Endothelial cell of umbilical vein (primary cell): ENCODE results near the gene MTA1. TPM values are rescaled to one million over a fixed set of nuclear protein-coding genes. Genes with fewer than 3 reads are reported as not detected.

Source experiments
- BruUV-seq: library from RNA; stranded (reverse); fragments of 400-500 nt; replicated peaks from 2 replicates; lab custom pipeline; 2021; lab: Mats Ljungman, UMichigan
- CTCF ChIA-PET: fragments of 300-600, 350-600 bp; sonication (Branson Sonifier 250); formaldehyde crosslinking; loops from one replicate; lab custom pipeline; 2021; ENCODE audit warnings: antibody characterized with exemption, inconsistent platforms; lab: Charles Lee
- POLR2A ChIA-PET: fragments of 300-600, 350-600 bp; sonication (Branson Sonifier 250); formaldehyde crosslinking; loops from one replicate; lab custom pipeline; 2021; ENCODE audit warnings: antibody characterized with exemption, inconsistent platforms; lab: Charles Lee
- DNase-seq: peaks from one replicate; pipeline ENCODE4 v3.0.0-alpha.2; 2011; ENCODE audit warnings: low read depth, low spot score
- FAIRE-seq: peaks from 2 replicates; lab custom pipeline; 2011; peaks lifted over from hg19 to GRCh38; lab: Jason Lieb, UNC
- H2AFZ ChIP-seq: 2 replicates; pipeline ENCODE4 v1.6.0; 2012; ENCODE audit warnings: low read depth, low read length, control low read depth, inconsistent platforms
- H3K27ac ChIP-seq: 2 replicates; pipeline ENCODE4 v1.5.1; 2011; ENCODE audit warnings: low read depth, mild to moderate bottlenecking, control low read depth, low read length, moderate library complexity; ENCODE audit not compliant: insufficient read depth
- H3K27me3 ChIP-seq, 2 experiments: 2 replicates each; pipeline versions ENCODE4 v1.6.0 to v1.6.1; 2011; ENCODE audit warnings: low read length in 2 of 2, mixed read lengths in 1 of 2; ENCODE audit not compliant: control insufficient read depth in 2 of 2, insufficient read depth in 2 of 2
- H3K36me3 ChIP-seq, 2 experiments: 2 replicates in 1 of 2; 3 replicates in 1 of 2; pipeline ENCODE4 v1.5.1; 2011; ENCODE audit warnings: low read length in 2 of 2, mild to moderate bottlenecking in 1 of 2, moderate library complexity in 1 of 2; ENCODE audit not compliant: control insufficient read depth in 2 of 2, insufficient read depth in 2 of 2; ENCODE audit errors: extremely low read depth in 1 of 2
- H3K4me1 ChIP-seq: 3 replicates; pipeline ENCODE4 v1.5.1; 2011; ENCODE audit warnings: mild to moderate bottlenecking, low read length; ENCODE audit not compliant: control insufficient read depth, insufficient read depth; ENCODE audit errors: extremely low read depth
- H3K4me2 ChIP-seq: 2 replicates; pipeline ENCODE4 v1.6.1; 2011; ENCODE audit warnings: low read length, control low read depth, mixed read lengths; ENCODE audit not compliant: insufficient read depth
- H3K4me3 ChIP-seq, 3 experiments: fragments of 200-600 bp in 1 of 3; sonication (generic), shearing (Covaris generic) in 1 of 3; replicated peaks in 1 of 3; 2 replicates each; pipeline ENCODE4 v1.5.1; 2011 to 2016; ENCODE audit warnings: control low read depth in 3 of 3, low read length in 3 of 3, mild to moderate bottlenecking in 2 of 3, inconsistent platforms in 1 of 3, low read depth in 1 of 3, moderate library complexity in 1 of 3; ENCODE audit not compliant: insufficient read depth in 1 of 3
- H3K79me2 ChIP-seq: 2 replicates; pipeline ENCODE4 v1.6.0; 2012; ENCODE audit warnings: low read length, inconsistent platforms; ENCODE audit not compliant: control insufficient read depth, insufficient read depth
- H3K9ac ChIP-seq: replicated peaks from 2 replicates; pipeline ENCODE3; 2011; ENCODE audit warnings: low read length, control low read depth; ENCODE audit not compliant: insufficient read depth; ENCODE audit errors: extremely low read depth
- H3K9me1 ChIP-seq: replicated peaks from 3 replicates; pipeline ENCODE4 v1.6.0; 2011; ENCODE audit warnings: mild to moderate bottlenecking, low read length; ENCODE audit not compliant: control insufficient read depth, insufficient read depth; ENCODE audit errors: extremely low read depth
- H3K9me3 ChIP-seq: replicated peaks from 2 replicates; pipeline ENCODE4 v1.5.1; 2012; ENCODE audit warnings: low read length, inconsistent platforms; ENCODE audit not compliant: control insufficient read depth, insufficient read depth
- H4K20me1 ChIP-seq: replicated peaks from 2 replicates; pipeline ENCODE3; 2011; ENCODE audit warnings: mild to moderate bottlenecking, low read length; ENCODE audit not compliant: control insufficient read depth, insufficient read depth; ENCODE audit errors: extremely low read depth
- CTCF ChIP-seq, 2 donors: IDR thresholded peaks; 1 replicate in 1 of 2; 2 replicates in 1 of 2; pipeline ENCODE4 v1.5.1; 2011; ENCODE audit warnings: low read length in 2 of 2, mild to moderate bottlenecking in 2 of 2, moderate library complexity in 2 of 2, control low read depth in 1 of 2, inconsistent platforms in 1 of 2, low read depth in 1 of 2; ENCODE audit not compliant: insufficient read depth in 1 of 2; ENCODE audit errors: extremely low read depth in 1 of 2
- EZH2 ChIP-seq: IDR thresholded peaks from 2 replicates; pipeline ENCODE4 v1.6.1; 2012; ENCODE audit warnings: borderline replicate concordance, low read depth, mild to moderate bottlenecking, moderate library complexity, low read length, inconsistent platforms; ENCODE audit not compliant: severe bottlenecking
- FOS ChIP-seq: IDR thresholded peaks from 2 replicates; pipeline ENCODE4 v1.6.1; 2011; ENCODE audit warnings: mild to moderate bottlenecking, low read length, moderate library complexity, borderline replicate concordance; ENCODE audit not compliant: insufficient read depth
- GATA2 ChIP-seq: IDR thresholded peaks from 2 replicates; pipeline ENCODE4 v1.7.0; 2011; ENCODE audit warnings: low read depth, mild to moderate bottlenecking, moderate library complexity, mixed read lengths, low read length; ENCODE audit not compliant: insufficient read length, insufficient read depth
- JUN ChIP-seq: IDR thresholded peaks from 2 replicates; pipeline ENCODE4 v1.6.1; 2011; ENCODE audit warnings: borderline replicate concordance, low read depth; ENCODE audit not compliant: insufficient read length, insufficient read depth
- MAX ChIP-seq: IDR thresholded peaks from 2 replicates; pipeline ENCODE4 v1.6.1; 2011; ENCODE audit not compliant: insufficient read depth, insufficient read length
- MYC ChIP-seq: IDR thresholded peaks from one replicate; pipeline ENCODE4 v1.6.1; 2011; ENCODE audit warnings: mild to moderate bottlenecking, low read depth, low read length
- POLR2A ChIP-seq: IDR thresholded peaks from 2 replicates; pipeline ENCODE4 v1.6.1; 2012; ENCODE audit warnings: low read depth, mild to moderate bottlenecking, control low read depth, low read length
- POLR2AphosphoS5 ChIP-seq: IDR thresholded peaks from 2 replicates; pipeline ENCODE4 v1.6.1; 2012; ENCODE audit warnings: low read depth, mild to moderate bottlenecking, control low read depth, low read length, moderate library complexity; ENCODE audit not compliant: insufficient read depth
- dilution Hi-C: fragments of 300-500 bp; cut with MboI; formaldehyde crosslinking; loops from one replicate; pipeline ENCODE4 v1.15.0; 2019; ENCODE audit warnings: low sequenced_read_pairs; ENCODE audit not compliant: extremely low pct_ligation_motif_present
- intact Hi-C: fragments of 100-400 bp; cut with micrococcal nuclease; formaldehyde crosslinking; loops from one replicate; pipeline ENCODE4 v1.10.0; 2022
- polyA plus RNA-seq, 4 experiments: library from polyadenylated mRNA; depleted of rRNA in 3 of 4; stranded (reverse) in 3 of 4; unstranded in 1 of 4; fragments of >200 nt; gene quantifications; 2 replicates each; pipeline versions ENCODE4 v1.2.1 to v1.2.3, GENCODE V29; 2011 to 2012; ENCODE audit warnings: missing spikeins in 1 of 4
- total RNA-seq: library from RNA; stranded (reverse); gene quantifications from 2 replicates; pipeline ENCODE4 v1.2.3, GENCODE V29; 2021

MTA1 gene
- total and polyA plus RNA-seq, 2 donors (not counting 3 experiments of a cell fraction or from before 2014, with no cell fraction given): 85.2 to 167 TPM

DNA sequence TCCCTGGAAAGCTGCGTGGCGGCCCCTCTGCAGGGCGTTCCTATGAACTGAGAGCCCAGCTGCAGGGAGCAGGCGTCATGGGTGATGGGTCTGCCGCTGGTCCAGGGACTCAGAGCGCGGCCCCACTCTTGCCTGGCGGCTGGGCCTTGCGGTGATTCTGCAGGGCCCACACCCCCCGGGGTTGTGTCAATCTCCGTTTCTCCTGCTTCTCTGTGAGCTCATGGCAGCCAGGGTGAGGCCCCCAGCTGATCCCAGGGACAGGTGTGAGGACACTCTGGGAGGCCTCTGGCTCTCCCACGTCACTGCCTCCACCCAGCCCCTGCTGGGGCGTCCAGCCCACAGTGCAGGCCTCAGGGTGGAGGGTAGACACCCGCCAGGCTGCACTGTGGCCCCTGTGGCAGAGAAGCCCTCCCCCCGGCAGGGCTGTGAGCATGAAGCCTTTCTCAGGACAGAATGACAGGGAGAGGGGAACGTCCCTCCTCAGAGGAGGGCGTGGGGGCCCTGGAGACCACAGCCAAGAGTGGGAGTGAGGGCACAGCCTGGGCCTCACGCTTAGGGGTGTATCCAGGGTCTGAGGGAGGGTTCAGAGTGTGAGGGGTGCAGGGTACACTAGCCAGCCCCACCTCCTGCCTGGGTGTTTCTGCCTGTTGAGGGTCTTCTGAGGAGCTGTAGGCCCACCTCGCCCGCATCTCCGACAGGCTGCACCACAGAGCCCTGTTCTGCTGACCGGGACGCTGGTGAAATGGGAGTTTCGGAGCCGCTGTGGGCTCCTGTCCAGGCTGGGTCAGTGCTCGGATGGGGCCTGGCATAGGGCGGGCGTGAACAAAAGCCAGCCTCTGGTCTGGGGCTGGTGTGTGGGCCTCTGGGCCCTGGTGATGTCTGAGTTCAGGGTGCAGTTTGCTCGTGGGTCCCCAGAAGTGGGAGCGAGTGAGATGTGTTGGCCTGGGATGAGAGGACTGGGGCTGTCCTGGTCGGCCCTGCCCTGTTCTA lies 28.3 kb downstream of the MTA1 start:
- FAIRE-seq (no peak), DNase-seq (no peak)
- Histone ChIP-seq H3K9me1 (no peaks in the 10 kb centered on the region), H3K27me3 (no peaks in the 10 kb centered on the region), H3K9me3 (no peaks in the 10 kb centered on the region), H2AFZ (no peak overlapping the region), H3K36me3 (peaks cover 3 to 24% of the 10 kb centered on the region in 2 experiments), H4K20me1 (no peaks in the 10 kb centered on the region), H3K4me1 (no peaks in the 10 kb centered on the region), H3K27ac (peak overlapping the region; percentile 3), H3K4me3 (no peak overlapping the region), H3K9ac (peak overlapping the region; percentile 22), H3K79me2 (peaks cover 6% of the 10 kb centered on the region), H3K4me2 (no peak overlapping the region)
- BruUV-seq: no TSS peak
- ChIA-PET CTCF (interaction anchor here (0.6 to 1.9 kb wide), 20 partner anchors 10 to 131 kb away, joined by 3 to 31 read pairs (median 4); partner anchors contain the start of gene CRIP1), POLR2A (no interaction called here)
- intact Hi-C loops: loop anchor here (1.0 kb wide), 4 partner anchors 33 to 80 kb away; no protein-coding TSS in a partner anchor
- no peak for TF ChIP-seq JUN
- no peak for TF ChIP-seq CTCF (IDR thresholded peaks at IDR 0.05; ENCODE audit: extremely low read depth in 1 of 2, insufficient read depth in 1 of 2, low read depth in 1 of 2, low read length in 2 of 2)
- TF ChIP-seq MAX: no peak
- no peak for TF ChIP-seq EZH2
- no peak for TF ChIP-seq GATA2
- no peak for TF ChIP-seq MYC
- TF ChIP-seq POLR2AphosphoS5: no peak
- no peak for TF ChIP-seq FOS
- TF ChIP-seq POLR2A: no peak
- dilution Hi-C loops: no loop called here
